ENCODE measurements around the gene SMPD4. TPM values are rescaled to one million over a fixed set of nuclear protein-coding genes. Genes with fewer than 3 reads are reported as not detected.

SMPD4 gene
- total and polyA plus RNA-seq, 2 of the 8 experiments (the other 6 are each of a cell fraction or from before 2014, with no cell fraction given): 102 to 106 TPM

DNA sequence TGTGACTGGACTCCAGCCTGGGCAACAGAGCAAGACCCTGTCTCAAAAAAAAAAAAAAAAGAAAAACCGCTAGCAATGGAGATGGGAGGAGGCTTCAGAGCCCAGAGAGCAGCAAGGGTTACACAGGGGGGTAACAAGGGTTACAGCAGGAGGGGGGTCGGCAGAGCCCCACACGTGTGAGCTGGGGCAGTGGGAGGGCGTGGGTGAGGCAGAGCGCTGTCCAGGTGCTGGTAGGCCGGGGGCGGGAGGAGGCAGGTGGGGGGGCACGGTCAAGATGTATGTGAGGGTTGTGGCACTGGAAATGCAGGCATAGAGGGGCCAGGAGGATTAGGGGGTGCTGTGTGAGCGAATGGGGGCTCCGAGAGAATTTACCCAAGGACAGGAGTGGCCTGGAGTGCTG lies 4.0 kb upstream of the SMPD4 start:
- Histone ChIP-seq H2BK12ac (ENCODE audit: low read depth, low read length) (no peak overlapping the region), H3K9me3 (ENCODE audit: insufficient read depth in 2 of 2, low read depth in 1 of 2, low read length in 1 of 2) (no peaks in the 10 kb centered on the region), H2BK20ac (ENCODE audit: low read length) (no peak overlapping the region), H2BK120ac (replicated peaks; ENCODE audit: low read depth, low read length) (no peak overlapping the region), H3K79me1 (ENCODE audit: low read depth, low read length) (no peaks in the 10 kb centered on the region), H3K9ac (replicated peaks in 1 of 4; ENCODE audit: extremely low read depth in 1 of 4, low read depth in 3 of 4, low read length in 3 of 4) (no peak overlapping the region), H2AFZ (ENCODE audit: low read length) (no peak overlapping the region), H4K5ac (ENCODE audit: insufficient read length, low read depth, low read length) (no peak overlapping the region), H3K4me1 (replicated peaks in 1 of 4; ENCODE audit: control insufficient read depth in 3 of 4, insufficient read depth in 4 of 4, low read length in 3 of 4) (peaks cover 0 to 7% (median 3%) of the 10 kb centered on the region in 4 experiments; a peak in 4 of 7 replicates), H3K79me2 (ENCODE audit: control insufficient read depth in 1 of 2, insufficient read depth in 2 of 2, low read length in 2 of 2) (peaks cover 8 to 12% of the 10 kb centered on the region in 2 experiments), H3K4ac (replicated peaks; ENCODE audit: insufficient read length, low read depth, low read length) (no peak overlapping the region), H3K23ac (ENCODE audit: insufficient read length) (no peak overlapping the region), H4K20me1 (replicated peaks in 1 of 2; ENCODE audit: control insufficient read depth in 1 of 2, insufficient read depth in 2 of 2, low read length in 2 of 2) (no peaks in the 10 kb centered on the region), H4K8ac (ENCODE audit: extremely low read depth, insufficient read depth, low read length) (no peak overlapping the region), H3K18ac (ENCODE audit: extremely low read depth, low read length) (no peak overlapping the region), H2BK15ac (ENCODE audit: low read length) (no peak overlapping the region), H3K4me2 (ENCODE audit: insufficient read depth in 1 of 2, low read depth in 2 of 2, low read length in 2 of 2) (no peak overlapping the region), H4K91ac (replicated peaks; ENCODE audit: insufficient read length, low read length) (no peak overlapping the region), H2AK5ac (ENCODE audit: low read depth, low read length) (no peak overlapping the region), H3K56ac (replicated peaks; ENCODE audit: insufficient read length, low read depth, low read length) (no peak overlapping the region), H3K27me3 (replicated peaks in 1 of 4; ENCODE audit: control insufficient read depth in 3 of 4, extremely low read depth in 1 of 4, insufficient read depth in 3 of 4, low read length in 3 of 4) (no peaks in the 10 kb centered on the region), H2BK5ac (ENCODE audit: low read depth, low read length) (no peak overlapping the region), H3K23me2 (ENCODE audit: low read depth, low read length) (peaks cover 2% of the 10 kb centered on the region; the same call in 1 of the 2 replicates), H3K27ac (ENCODE audit: low read depth, low read length) (no peak overlapping the region), H3K14ac (ENCODE audit: insufficient read length) (no peak overlapping the region), H3K36me3 (ENCODE audit: control insufficient read depth in 2 of 4, insufficient read depth in 4 of 4, low read length in 3 of 4) (peaks cover 0 to 4% (median 0%) of the 10 kb centered on the region in 4 experiments; a peak in 1 of 8 replicates), H3K4me3 (ENCODE audit: extremely low read depth in 1 of 4, insufficient read depth in 2 of 4, low read depth in 3 of 4, low read length in 4 of 4) (no peak overlapping the region)
- ChIA-PET CTCF (ENCODE audit: partially characterized antibody) (interaction anchor here (2.6 kb wide), 1 partner anchor 147 kb away, joined by 9 read pairs; no protein-coding TSS in a partner anchor), POLR2A (ENCODE audit: partially characterized antibody) (no interaction called here)
- no CpG with 5 or more reads among the region's 10 CpGs for WGBS, 2 experiments (ENCODE audit: extremely low coverage in 1 of 2, insufficient coverage in 1 of 2, insufficient read length in 1 of 2, insufficient replicate concordance in 2 of 2, low coverage in 1 of 2, low lambda C conversion rate in 2 of 2, missing lambda C conversion rate in 1 of 2)
- FAIRE-seq (no peak), DNase-seq (ENCODE audit: low read depth in 1 of 2, low spot score in 2 of 2) (no peak)
- TF ChIP-seq TAF1 (IDR thresholded peaks at IDR 0.05; ENCODE audit: low read depth, low read length): no peak
- no peak for TF ChIP-seq TAF7 (optimal IDR thresholded peaks at IDR 0.05; ENCODE audit: borderline replicate concordance, low read depth, low read length)
- no peak for TF ChIP-seq ATF3 (IDR thresholded peaks at IDR 0.05; ENCODE audit: insufficient read depth, low read depth, low read length)
- no peak for TF ChIP-seq RBBP5 (IDR thresholded peaks at IDR 0.05; ENCODE audit: borderline replicate concordance, low read depth, low read length)
- no peak for TF ChIP-seq NANOG (IDR thresholded peaks at IDR 0.05; ENCODE audit: insufficient read depth, low read depth, low read length, poor library complexity, severe bottlenecking)
- TF ChIP-seq SIRT6 (IDR thresholded peaks at IDR 0.05; ENCODE audit: low read length): no peak
- no peak for TF ChIP-seq SIX5 (IDR thresholded peaks at IDR 0.05; ENCODE audit: low read depth, low read length)
- TF ChIP-seq ASH2L (IDR thresholded peaks at IDR 0.05; ENCODE audit: low read length): no peak
- no peak for TF ChIP-seq SP4 (IDR thresholded peaks at IDR 0.05; ENCODE audit: low read length)
- TF ChIP-seq, protein P1, sequence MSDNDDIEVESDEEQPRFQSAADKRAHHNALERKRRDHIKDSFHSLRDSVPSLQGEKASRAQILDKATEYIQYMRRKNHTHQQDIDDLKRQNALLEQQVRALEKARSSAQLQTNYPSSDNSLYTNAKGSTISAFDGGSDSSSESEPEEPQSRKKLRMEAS (IDR thresholded peaks at IDR 0.05): no peak
- TF ChIP-seq CTBP2 (IDR thresholded peaks at IDR 0.05; ENCODE audit: borderline replicate concordance, insufficient read depth, insufficient read length, low read length): no peak
- TF ChIP-seq RXRA (IDR thresholded peaks at IDR 0.05; ENCODE audit: insufficient read depth, low read depth, low read length): no peak
- TF ChIP-seq RAD21 (IDR thresholded peaks at IDR 0.05 in 1 of 2, conservative IDR thresholded peaks at IDR 0.05 in 1 of 2; ENCODE audit: low read depth in 2 of 2, low read length in 2 of 2): no peak
